ENCODE measurements around the gene SCARF2.

GRCh38 chr22:20413217-20414058 lies 24.2 kb downstream of the SCARF2 start:
- TF ChIP-seq CTCF (IDR thresholded peaks at IDR 0.05; ENCODE audit: insufficient read depth, low read length) (no peak), POLR2AphosphoS5 (IDR thresholded peaks at IDR 0.05; ENCODE audit: low read depth) (no peak), SPI1 (IDR thresholded peaks at IDR 0.05; ENCODE audit: borderline replicate concordance, low read depth) (no peak), GABPA (IDR thresholded peaks at IDR 0.05; ENCODE audit: low read depth) (no peak)
- TF ChIP-seq, protein P1, sequence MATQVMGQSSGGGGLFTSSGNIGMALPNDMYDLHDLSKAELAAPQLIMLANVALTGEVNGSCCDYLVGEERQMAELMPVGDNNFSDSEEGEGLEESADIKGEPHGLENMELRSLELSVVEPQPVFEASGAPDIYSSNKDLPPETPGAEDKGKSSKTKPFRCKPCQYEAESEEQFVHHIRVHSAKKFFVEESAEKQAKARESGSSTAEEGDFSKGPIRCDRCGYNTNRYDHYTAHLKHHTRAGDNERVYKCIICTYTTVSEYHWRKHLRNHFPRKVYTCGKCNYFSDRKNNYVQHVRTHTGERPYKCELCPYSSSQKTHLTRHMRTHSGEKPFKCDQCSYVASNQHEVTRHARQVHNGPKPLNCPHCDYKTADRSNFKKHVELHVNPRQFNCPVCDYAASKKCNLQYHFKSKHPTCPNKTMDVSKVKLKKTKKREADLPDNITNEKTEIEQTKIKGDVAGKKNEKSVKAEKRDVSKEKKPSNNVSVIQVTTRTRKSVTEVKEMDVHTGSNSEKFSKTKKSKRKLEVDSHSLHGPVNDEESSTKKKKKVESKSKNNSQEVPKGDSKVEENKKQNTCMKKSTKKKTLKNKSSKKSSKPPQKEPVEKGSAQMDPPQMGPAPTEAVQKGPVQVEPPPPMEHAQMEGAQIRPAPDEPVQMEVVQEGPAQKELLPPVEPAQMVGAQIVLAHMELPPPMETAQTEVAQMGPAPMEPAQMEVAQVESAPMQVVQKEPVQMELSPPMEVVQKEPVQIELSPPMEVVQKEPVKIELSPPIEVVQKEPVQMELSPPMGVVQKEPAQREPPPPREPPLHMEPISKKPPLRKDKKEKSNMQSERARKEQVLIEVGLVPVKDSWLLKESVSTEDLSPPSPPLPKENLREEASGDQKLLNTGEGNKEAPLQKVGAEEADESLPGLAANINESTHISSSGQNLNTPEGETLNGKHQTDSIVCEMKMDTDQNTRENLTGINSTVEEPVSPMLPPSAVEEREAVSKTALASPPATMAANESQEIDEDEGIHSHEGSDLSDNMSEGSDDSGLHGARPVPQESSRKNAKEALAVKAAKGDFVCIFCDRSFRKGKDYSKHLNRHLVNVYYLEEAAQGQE (IDR thresholded peaks at IDR 0.05; ENCODE audit: insufficient replicate concordance, low read depth), result no peak
